ENCODE measurements around the gene GAS7.

Gene GAS7

GRCh38 chr17:10169290-10169689 lies 29.1 kb downstream of the GAS7 start:
- H3K4me1 ChIP-seq (ENCODE audit: control insufficient read depth, insufficient read depth, low read length) = peaks cover 25% of the 10 kb centered on the region
- no peak overlapping the region for H3K9ac ChIP-seq (ENCODE audit: low read length)
- H3K36me3 ChIP-seq (ENCODE audit: control insufficient read depth, insufficient read depth, low read length, severe bottlenecking) = no peaks in the 10 kb centered on the region
- no peak for DNase-seq (ENCODE audit: low read depth)
- no peaks in the 10 kb centered on the region for H3K27me3 ChIP-seq (replicated peaks; ENCODE audit: control insufficient read depth, insufficient read depth, low read length)
- no peaks in the 10 kb centered on the region for H3K9me3 ChIP-seq (ENCODE audit: control insufficient read depth, low read length)
- H3K4me3 ChIP-seq (ENCODE audit: low read length) = no peak overlapping the region

DNA sequence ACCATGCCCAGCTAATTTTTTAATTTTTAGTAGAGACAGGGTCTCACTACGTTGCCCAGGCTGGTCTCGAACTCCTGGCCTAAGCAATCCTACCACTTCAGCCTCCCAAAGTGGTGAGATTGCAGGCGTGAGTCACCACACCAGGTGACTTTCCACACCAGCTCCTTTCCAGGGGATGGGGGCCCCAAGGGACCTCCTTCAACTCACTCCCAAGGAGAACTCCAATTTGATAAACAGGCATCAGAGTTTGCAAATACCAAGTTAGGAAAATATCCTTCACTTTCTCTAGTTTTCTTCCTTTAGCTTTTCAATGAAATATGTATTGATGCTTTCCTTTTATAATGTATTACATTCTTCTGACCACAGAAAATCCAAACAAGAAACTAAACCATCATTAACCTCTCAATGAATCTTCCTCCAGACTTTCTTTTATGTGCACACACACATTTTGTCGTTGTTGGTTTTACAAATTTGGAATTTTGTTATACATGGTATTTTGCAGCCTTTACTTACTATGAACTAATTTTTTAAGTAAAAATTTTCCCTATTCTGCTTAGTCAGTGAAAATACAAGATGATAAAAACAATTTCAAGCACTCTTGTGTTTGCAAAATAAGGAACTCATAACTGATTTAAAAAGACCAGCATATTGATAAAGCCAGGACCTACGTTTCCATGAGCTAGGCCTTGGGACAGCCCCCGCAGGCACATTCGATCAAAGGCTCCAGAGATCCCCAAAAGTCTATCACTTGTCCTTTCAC lies 32.0 kb downstream of the GAS7 start:
- Histone ChIP-seq H3K36me3 (ENCODE audit: control insufficient read depth, insufficient read depth, low read length, severe bottlenecking) (no peaks in the 10 kb centered on the region), H3K4me3 (ENCODE audit: low read length) (no peak overlapping the region), H3K9ac (ENCODE audit: low read length) (no peak overlapping the region), H3K9me3 (ENCODE audit: control insufficient read depth, low read length) (no peaks in the 10 kb centered on the region), H3K4me1 (ENCODE audit: control insufficient read depth, insufficient read depth, low read length) (peaks cover 19% of the 10 kb centered on the region), H3K27me3 (replicated peaks; ENCODE audit: control insufficient read depth, insufficient read depth, low read length) (no peaks in the 10 kb centered on the region)
- no peak for DNase-seq (ENCODE audit: low read depth)

- DNase-seq (ENCODE audit: low read depth) = no peak
- Histone ChIP-seq H3K9me3 (ENCODE audit: control insufficient read depth, low read length) (no peaks in the 10 kb centered on the region), H3K36me3 (ENCODE audit: control insufficient read depth, insufficient read depth, low read length, severe bottlenecking) (no peaks in the 10 kb centered on the region), H3K27me3 (replicated peaks; ENCODE audit: control insufficient read depth, insufficient read depth, low read length) (no peaks in the 10 kb centered on the region), H3K4me3 (ENCODE audit: low read length) (peak overlapping the region; percentile 52), H3K9ac (ENCODE audit: low read length) (peak overlapping the region; percentile 60), H3K4me1 (ENCODE audit: control insufficient read depth, insufficient read depth, low read length) (peaks cover 11% of the 10 kb centered on the region)
Observed at GRCh38 chr17:10162096-10162495, 36.3 kb downstream of the GAS7 start.

- Histone ChIP-seq H3K4me1 (ENCODE audit: control insufficient read depth, insufficient read depth, low read length) (peaks cover 18% of the 10 kb centered on the region), H3K27me3 (replicated peaks; ENCODE audit: control insufficient read depth, insufficient read depth, low read length) (no peaks in the 10 kb centered on the region), H3K9me3 (ENCODE audit: control insufficient read depth, low read length) (no peaks in the 10 kb centered on the region), H3K36me3 (ENCODE audit: control insufficient read depth, insufficient read depth, low read length, severe bottlenecking) (no peaks in the 10 kb centered on the region), H3K9ac (ENCODE audit: low read length) (no peak overlapping the region), H3K4me3 (ENCODE audit: low read length) (no peak overlapping the region)
- DNase-seq (ENCODE audit: low read depth) = no peak
Observed at GRCh38 chr17:10161386-10161785, 37.0 kb downstream of the GAS7 start.

DNA sequence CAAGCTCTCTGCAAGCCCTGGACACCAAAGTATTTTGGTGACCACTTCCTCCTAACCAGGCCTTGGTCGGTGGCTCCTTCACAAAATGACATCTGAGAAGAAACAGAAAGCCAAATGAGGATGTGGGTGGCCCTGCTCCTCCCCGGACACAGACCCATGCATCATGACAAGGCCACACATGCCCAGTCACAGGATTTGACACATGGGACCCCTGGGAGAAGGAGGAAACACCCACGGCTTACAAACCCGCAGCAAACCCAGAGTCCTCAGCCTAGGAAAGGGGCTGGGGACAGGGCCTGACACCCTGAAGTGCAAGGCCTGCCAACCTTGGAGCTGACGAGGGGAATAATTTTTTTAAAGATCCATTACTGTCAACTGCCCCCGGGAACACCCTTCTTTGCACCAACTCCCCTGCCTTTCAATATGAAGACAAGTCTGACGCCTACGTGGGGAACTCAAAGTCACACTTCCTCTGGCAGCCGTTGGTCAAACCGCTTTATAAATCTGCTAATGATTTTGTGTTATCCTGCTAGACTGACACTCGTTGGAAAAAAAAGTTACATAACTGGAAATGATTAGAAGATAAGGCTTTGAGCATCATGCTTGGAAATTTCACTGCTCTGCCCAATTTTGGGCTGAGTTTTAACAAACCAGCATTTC lies 41.3 kb downstream of the GAS7 start:
- Histone ChIP-seq H3K4me1 (ENCODE audit: control insufficient read depth, insufficient read depth, low read length) (peaks cover 19% of the 10 kb centered on the region), H3K9ac (ENCODE audit: low read length) (no peak overlapping the region), H3K9me3 (ENCODE audit: control insufficient read depth, low read length) (no peaks in the 10 kb centered on the region), H3K27me3 (replicated peaks; ENCODE audit: control insufficient read depth, insufficient read depth, low read length) (no peaks in the 10 kb centered on the region), H3K36me3 (ENCODE audit: control insufficient read depth, insufficient read depth, low read length, severe bottlenecking) (no peaks in the 10 kb centered on the region), H3K4me3 (ENCODE audit: low read length) (no peak overlapping the region)
- no peak for DNase-seq (ENCODE audit: low read depth)

DNA sequence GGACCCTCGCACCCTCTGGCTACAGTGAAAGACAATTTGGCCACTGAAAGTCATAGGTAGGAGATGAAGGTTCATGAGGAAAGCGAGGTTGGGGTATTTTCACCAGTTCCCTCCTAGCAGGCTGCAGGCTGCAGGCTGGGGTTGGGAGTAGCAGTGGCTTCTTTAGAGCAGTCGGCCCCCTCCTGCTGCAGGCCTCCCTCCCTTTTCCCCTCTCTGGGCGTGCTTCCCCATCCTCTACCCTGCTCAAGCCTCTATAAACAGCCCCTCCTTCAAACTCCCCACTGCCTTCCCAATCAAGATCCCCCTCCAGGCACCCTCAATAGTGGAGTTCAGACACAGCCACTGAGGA lies 41.8 kb downstream of the GAS7 start:
- Histone ChIP-seq H3K4me3 (ENCODE audit: low read length) (no peak overlapping the region), H3K36me3 (ENCODE audit: control insufficient read depth, insufficient read depth, low read length, severe bottlenecking) (no peaks in the 10 kb centered on the region), H3K4me1 (ENCODE audit: control insufficient read depth, insufficient read depth, low read length) (peaks cover 22% of the 10 kb centered on the region), H3K9me3 (ENCODE audit: control insufficient read depth, low read length) (no peaks in the 10 kb centered on the region), H3K9ac (ENCODE audit: low read length) (no peak overlapping the region), H3K27me3 (replicated peaks; ENCODE audit: control insufficient read depth, insufficient read depth, low read length) (no peaks in the 10 kb centered on the region)
- DNase-seq (ENCODE audit: low read depth) = no peak

- no peaks in the 10 kb centered on the region for H3K9me3 ChIP-seq (ENCODE audit: control insufficient read depth, low read length)
- H3K27me3 ChIP-seq (replicated peaks; ENCODE audit: control insufficient read depth, insufficient read depth, low read length) = no peaks in the 10 kb centered on the region
- no peak overlapping the region for H3K4me3 ChIP-seq (ENCODE audit: low read length)
- no peak for DNase-seq (ENCODE audit: low read depth)
- H3K4me1 ChIP-seq (ENCODE audit: control insufficient read depth, insufficient read depth, low read length) = peaks cover 25% of the 10 kb centered on the region
- no peak overlapping the region for H3K9ac ChIP-seq (ENCODE audit: low read length)
- no peaks in the 10 kb centered on the region for H3K36me3 ChIP-seq (ENCODE audit: control insufficient read depth, insufficient read depth, low read length, severe bottlenecking)
Observed at GRCh38 chr17:10156077-10156435, 42.4 kb downstream of the GAS7 start.

DNA sequence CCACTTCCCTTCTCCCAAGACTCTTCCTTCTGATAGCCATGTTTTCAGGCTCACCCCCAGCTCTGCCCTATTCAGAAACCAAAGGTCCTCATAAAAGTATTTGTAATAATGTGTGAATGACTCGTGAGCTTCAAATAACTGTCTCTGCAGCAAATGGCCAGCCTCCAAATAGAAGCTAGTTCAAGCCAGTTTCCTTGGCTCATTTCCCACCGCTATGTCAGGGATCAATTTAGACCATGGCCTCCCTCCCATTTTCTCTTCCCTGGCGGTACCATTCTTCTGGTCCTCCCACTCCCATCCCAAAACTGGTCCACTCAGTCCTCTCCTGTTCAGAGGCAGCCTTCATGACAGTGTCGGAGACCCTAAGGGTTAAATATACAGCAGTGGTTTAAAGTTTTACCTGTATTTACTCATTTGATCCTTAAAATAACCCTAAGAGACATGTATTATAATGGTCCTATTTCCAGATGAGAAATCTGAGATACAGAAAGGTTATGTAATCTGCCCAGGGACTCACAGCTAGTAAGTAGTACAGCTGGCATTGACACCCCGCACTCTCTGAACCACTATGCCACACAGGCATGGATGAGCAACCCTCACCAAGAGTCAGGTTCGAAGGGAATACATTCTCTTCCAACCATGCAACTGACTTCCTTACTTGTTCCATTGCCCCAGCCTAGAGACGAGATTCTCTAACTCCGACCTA lies 42.9 kb downstream of the GAS7 start:
- Histone ChIP-seq H3K9me3 (ENCODE audit: control insufficient read depth, low read length) (no peaks in the 10 kb centered on the region), H3K4me1 (ENCODE audit: control insufficient read depth, insufficient read depth, low read length) (peaks cover 29% of the 10 kb centered on the region)

GRCh38 chr17:10151667-10152496 lies 46.5 kb downstream of the GAS7 start:
- Histone ChIP-seq H3K9me3 (ENCODE audit: control insufficient read depth, low read length) (no peaks in the 10 kb centered on the region), H3K9ac (ENCODE audit: low read length) (no peak overlapping the region), H3K27me3 (replicated peaks; ENCODE audit: control insufficient read depth, insufficient read depth, low read length) (no peaks in the 10 kb centered on the region), H3K4me3 (ENCODE audit: low read length) (peak overlapping the region; percentile 24), H3K4me1 (ENCODE audit: control insufficient read depth, insufficient read depth, low read length) (peaks cover 33% of the 10 kb centered on the region), H3K36me3 (ENCODE audit: control insufficient read depth, insufficient read depth, low read length, severe bottlenecking) (no peaks in the 10 kb centered on the region)
- DNase-seq (ENCODE audit: low read depth) = no peak

More for the DNA sequence above, 42.9 kb downstream of the GAS7 start:
- H3K4me3 ChIP-seq (ENCODE audit: low read length) = no peak overlapping the region
- H3K27me3 ChIP-seq (replicated peaks; ENCODE audit: control insufficient read depth, insufficient read depth, low read length) = no peaks in the 10 kb centered on the region
- H3K36me3 ChIP-seq (ENCODE audit: control insufficient read depth, insufficient read depth, low read length, severe bottlenecking) = no peaks in the 10 kb centered on the region
- no peak for DNase-seq (ENCODE audit: low read depth)
- H3K9ac ChIP-seq (ENCODE audit: low read length) = no peak overlapping the region

DNA sequence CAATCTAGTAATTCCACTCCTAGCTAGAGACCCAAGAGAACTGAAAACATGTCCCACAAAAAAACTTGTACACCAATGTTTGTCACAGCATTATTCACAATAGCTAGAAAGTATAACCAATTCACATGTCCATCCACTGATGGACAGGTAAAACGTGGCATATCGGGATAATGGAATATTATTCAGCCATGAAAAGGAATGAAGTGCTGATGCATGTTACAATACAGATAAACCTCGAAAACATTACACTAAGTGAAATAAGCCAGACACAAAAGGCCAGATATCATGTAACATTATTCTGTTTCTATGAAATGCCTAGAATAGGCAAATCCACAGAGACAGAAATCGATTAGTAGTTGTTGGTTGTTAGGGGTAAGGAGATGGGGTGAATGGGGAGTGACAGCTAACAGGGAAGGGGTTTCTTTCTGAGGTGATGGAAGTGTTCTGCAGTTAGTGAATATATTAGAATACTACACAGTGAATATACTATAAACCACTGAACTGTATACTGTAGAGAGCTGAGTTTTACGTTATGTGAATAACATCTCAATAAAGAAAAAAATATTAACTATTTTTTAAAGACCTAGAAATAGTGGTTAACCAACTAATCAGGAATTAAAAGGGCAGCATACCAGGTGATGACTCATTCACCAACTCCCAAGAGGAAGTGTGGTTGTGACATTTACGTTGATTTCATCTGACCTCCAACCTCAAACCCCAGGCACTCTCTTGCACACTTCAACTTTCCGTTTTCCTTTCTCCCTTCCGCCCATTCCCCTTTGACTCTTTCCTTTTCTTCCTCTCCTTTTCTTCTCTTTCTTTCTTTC lies 48.6 kb downstream of the GAS7 start:
- Histone ChIP-seq H3K36me3 (ENCODE audit: control insufficient read depth, insufficient read depth, low read length, severe bottlenecking) (no peaks in the 10 kb centered on the region), H3K9ac (ENCODE audit: low read length) (peak overlapping the region; percentile 7), H3K27me3 (replicated peaks; ENCODE audit: control insufficient read depth, insufficient read depth, low read length) (no peaks in the 10 kb centered on the region), H3K4me1 (ENCODE audit: control insufficient read depth, insufficient read depth, low read length) (peaks cover 20% of the 10 kb centered on the region), H3K4me3 (ENCODE audit: low read length) (peak overlapping the region; percentile 40), H3K9me3 (ENCODE audit: control insufficient read depth, low read length) (no peaks in the 10 kb centered on the region)
- DNase-seq (ENCODE audit: low read depth) = peak; percentile 57

Data from adipocyte (in vitro differentiated cells).